SU-DHL-6 (cell line): Measurements from ENCODE around the gene EPM2AIP1.
"Not testable (repeated sequence)": the region's sequence is repeated elsewhere in the genome, so short reads cannot be mapped to it uniquely, and the experiment has no call there.

Source experiments
- H2AFZ ChIP-seq: fragments of 200-600 bp; sonication (generic); 2 replicates; pipeline ENCODE4 v1.6.1; 2014; ENCODE audit warnings: low read depth, mild to moderate bottlenecking, moderate library complexity, mixed read lengths, antibody characterized with exemption, low read length; ENCODE audit not compliant: severe bottlenecking
- H3F3A ChIP-seq: fragments of 200-600 bp; shearing (Covaris generic); 2 replicates; pipeline ENCODE4 v1.6.0; 2016; ENCODE audit warnings: antibody characterized with exemption, mild to moderate bottlenecking; ENCODE audit not compliant: insufficient read depth
- H3K27ac ChIP-seq: fragments of 200-600 bp; sonication (generic); 2 replicates; pipeline ENCODE4 v1.5.1; 2016; ENCODE audit warnings: low read depth, mild to moderate bottlenecking, low read length, moderate library complexity, mixed read lengths
- H3K27me3 ChIP-seq: fragments of 200-600 bp; sonication (generic), shearing (Covaris generic); 2 replicates; pipeline ENCODE4 v1.6.0; 2014; ENCODE audit warnings: mild to moderate bottlenecking, low read length
- H3K36me3 ChIP-seq: fragments of 200-600 bp; sonication (generic); 2 replicates; pipeline ENCODE4 v1.6.1; 2014; ENCODE audit warnings: mild to moderate bottlenecking, low read length, mixed read lengths
- H3K4me2 ChIP-seq: fragments of 300-600, 200-600 bp; shearing (Covaris generic), sonication (generic); 2 replicates; pipeline ENCODE4 v1.6.0; 2014; ENCODE audit warnings: low read length, low read depth, mild to moderate bottlenecking; ENCODE audit not compliant: poor library complexity, severe bottlenecking
- H3K4me3 ChIP-seq: fragments of 200-600 bp; sonication (generic); 2 replicates; pipeline ENCODE4 v1.5.1; 2014; ENCODE audit warnings: antibody characterized with exemption, low read length, mild to moderate bottlenecking, mixed read lengths; ENCODE audit not compliant: insufficient read depth, poor library complexity, severe bottlenecking
- H3K79me2 ChIP-seq: fragments of 200-600 bp; sonication (generic); 2 replicates; pipeline ENCODE4 v1.6.1; 2014; ENCODE audit warnings: mild to moderate bottlenecking, low read length, moderate library complexity; ENCODE audit not compliant: insufficient read depth
- H3K9ac ChIP-seq: fragments of 200-600 bp; sonication (generic); 2 replicates; pipeline ENCODE4 v1.7.0; 2014; ENCODE audit warnings: mild to moderate bottlenecking, low read length
- H3K9me2 ChIP-seq: fragments of 200-600 bp; sonication (generic); replicated peaks from 2 replicates; pipeline ENCODE4 v1.6.1; 2014; ENCODE audit warnings: low read length; ENCODE audit not compliant: insufficient read depth
- H3K9me3 ChIP-seq: fragments of 200-600 bp; sonication (generic); 2 replicates; pipeline ENCODE4 v1.6.1; 2014; ENCODE audit warnings: low read length, mixed read lengths; ENCODE audit not compliant: insufficient read depth
- H4K20me1 ChIP-seq: fragments of 200-600 bp; sonication (generic); 2 replicates; pipeline ENCODE4 v1.6.1; 2014; ENCODE audit warnings: low read depth, mild to moderate bottlenecking, antibody characterized with exemption, low read length, moderate library complexity, mixed read lengths
- EZH2phosphoT487 ChIP-seq: fragments of 200-600 bp; sonication (generic), shearing (Covaris generic); conservative IDR thresholded peaks from 2 replicates; pipeline ENCODE4 v1.6.1; 2018; ENCODE audit warnings: mild to moderate bottlenecking, antibody characterized with exemption, low read length, moderate library complexity, mixed read lengths
- TF ChIP-seq, protein P1 (sequence below): fragments of 200-600 bp; sonication (generic); IDR thresholded peaks from one replicate; pipeline ENCODE4 v1.5.1; 2017; ENCODE audit warnings: antibody characterized with exemption, mild to moderate bottlenecking, low read length, moderate library complexity; ENCODE audit not compliant: insufficient read depth, poor library complexity, severe bottlenecking

The EPM2AIP1 gene

DNA sequence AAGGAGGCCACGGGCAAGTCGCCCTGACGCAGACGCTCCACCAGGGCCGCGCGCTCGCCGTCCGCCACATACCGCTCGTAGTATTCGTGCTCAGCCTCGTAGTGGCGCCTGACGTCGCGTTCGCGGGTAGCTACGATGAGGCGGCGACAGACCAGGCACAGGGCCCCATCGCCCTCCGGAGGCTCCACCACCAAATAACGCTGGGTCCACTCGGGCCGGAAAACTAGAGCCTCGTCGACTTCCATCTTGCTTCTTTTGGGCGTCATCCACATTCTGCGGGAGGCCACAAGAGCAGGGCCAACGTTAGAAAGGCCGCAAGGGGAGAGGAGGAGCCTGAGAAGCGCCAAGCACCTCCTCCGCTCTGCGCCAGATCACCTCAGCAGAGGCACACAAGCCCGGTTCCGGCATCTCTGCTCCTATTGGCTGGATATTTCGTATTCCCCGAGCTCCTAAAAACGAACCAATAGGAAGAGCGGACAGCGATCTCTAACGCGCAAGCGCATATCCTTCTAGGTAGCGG is at the start of gene EPM2AIP1:
TSS of gene EPM2AIP1 (minus strand) at position 326 of the 520 bp plus-strand sequence. CDS start at position 272, 54 bp downstream.
- Histone ChIP-seq H3K4me3 (peak within 1 kb of the TSS; percentile 78), H3K27me3 (no peaks in the 10 kb centered on the region), H3K79me2 (peaks cover 73% of the 10 kb centered on the region), H3K9me2 (no peaks in the 10 kb centered on the region), H4K20me1 (peaks cover 13% of the 10 kb centered on the region), H3F3A (0 out of 2 replicates have a peak, but pooled peaks cover 11% of the 10 kb centered on the region), H3K9me3 (no peaks in the 10 kb centered on the region), H3K36me3 (peaks cover 40% of the 10 kb centered on the region), H2AFZ (peak within 1 kb of the TSS; percentile 66), H3K27ac (peak within 1 kb of the TSS; percentile 85), H3K4me2 (peak within 1 kb of the TSS; percentile 95), H3K9ac (peak within 1 kb of the TSS; percentile 78)
- TF ChIP-seq EZH2phosphoT487 = no peak
- TF ChIP-seq, protein P1, sequence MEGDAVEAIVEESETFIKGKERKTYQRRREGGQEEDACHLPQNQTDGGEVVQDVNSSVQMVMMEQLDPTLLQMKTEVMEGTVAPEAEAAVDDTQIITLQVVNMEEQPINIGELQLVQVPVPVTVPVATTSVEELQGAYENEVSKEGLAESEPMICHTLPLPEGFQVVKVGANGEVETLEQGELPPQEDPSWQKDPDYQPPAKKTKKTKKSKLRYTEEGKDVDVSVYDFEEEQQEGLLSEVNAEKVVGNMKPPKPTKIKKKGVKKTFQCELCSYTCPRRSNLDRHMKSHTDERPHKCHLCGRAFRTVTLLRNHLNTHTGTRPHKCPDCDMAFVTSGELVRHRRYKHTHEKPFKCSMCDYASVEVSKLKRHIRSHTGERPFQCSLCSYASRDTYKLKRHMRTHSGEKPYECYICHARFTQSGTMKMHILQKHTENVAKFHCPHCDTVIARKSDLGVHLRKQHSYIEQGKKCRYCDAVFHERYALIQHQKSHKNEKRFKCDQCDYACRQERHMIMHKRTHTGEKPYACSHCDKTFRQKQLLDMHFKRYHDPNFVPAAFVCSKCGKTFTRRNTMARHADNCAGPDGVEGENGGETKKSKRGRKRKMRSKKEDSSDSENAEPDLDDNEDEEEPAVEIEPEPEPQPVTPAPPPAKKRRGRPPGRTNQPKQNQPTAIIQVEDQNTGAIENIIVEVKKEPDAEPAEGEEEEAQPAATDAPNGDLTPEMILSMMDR = no peak

DNA sequence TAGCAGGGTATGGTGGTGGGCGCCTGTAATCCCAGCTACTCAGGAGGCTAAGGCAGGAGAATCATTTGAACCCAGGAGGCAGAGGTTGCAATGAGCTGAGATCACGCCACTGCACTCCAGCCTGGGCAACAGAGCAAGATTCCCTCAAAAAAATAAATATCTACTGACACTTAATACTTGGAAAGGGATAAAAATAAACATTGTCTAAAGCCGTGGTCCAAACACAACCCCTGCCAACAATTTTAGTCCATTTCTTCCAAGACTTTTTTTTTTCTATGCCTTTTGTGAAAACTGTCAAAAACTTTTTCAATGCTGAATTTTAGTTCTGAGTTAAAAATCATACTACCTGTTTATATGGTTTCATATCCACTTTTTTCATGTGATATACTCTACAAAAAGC is 49.8 kb upstream of the EPM2AIP1 start:
- H3K4me2 ChIP-seq, H3K9me2 ChIP-seq, H3K27ac ChIP-seq, H2AFZ ChIP-seq, H3K9me3 ChIP-seq, H3K9ac ChIP-seq, H3F3A ChIP-seq, H3K27me3 ChIP-seq, H4K20me1 ChIP-seq, H3K4me3 ChIP-seq, H3K79me2 ChIP-seq: not testable (repeated sequence)
- H3K36me3 ChIP-seq = peaks cover 18% of the 10 kb centered on the region; the same call in 1 of the 2 replicates

DNA sequence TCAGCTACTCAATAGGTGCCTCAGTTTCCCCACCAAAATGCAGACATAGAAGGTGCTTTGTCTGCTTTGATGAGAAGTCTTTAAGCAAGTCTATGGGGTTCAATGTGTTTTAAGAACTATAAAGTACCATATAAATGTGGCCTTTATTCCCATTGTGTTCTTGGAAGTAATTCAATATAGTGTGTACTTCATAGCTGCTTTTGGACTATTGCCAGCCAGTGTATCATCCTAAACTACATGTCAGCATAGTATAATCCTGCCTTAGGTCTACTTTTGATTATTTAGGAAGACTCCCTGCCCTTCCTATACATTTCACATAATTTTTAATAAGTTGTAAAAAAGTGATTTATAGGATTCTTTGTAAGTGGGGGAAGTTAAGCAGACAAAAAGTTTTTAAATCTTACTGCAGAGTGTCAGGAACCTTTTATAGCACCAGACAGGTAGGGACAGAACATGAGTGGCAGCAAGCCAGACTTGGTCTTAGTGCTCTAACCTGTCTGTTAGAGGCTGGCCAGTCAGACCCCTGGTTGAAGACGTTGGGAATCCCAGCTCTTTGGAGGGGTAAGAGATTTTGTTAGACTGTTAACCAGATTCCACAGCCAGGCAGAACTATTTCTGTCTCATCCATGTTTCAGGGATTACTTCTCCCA is 48.7 kb upstream of the EPM2AIP1 start:
- Histone ChIP-seq H3F3A (no peaks in the 10 kb centered on the region; the same call in 1 of the 2 replicates), H3K27me3 (no peaks in the 10 kb centered on the region), H3K36me3 (peaks cover 18% of the 10 kb centered on the region; the same call in 1 of the 2 replicates), H3K9ac (no peak overlapping the region), H3K9me3 (no peaks in the 10 kb centered on the region), H3K27ac (no peak overlapping the region), H2AFZ (no peak overlapping the region), H4K20me1 (no peaks in the 10 kb centered on the region; the same call in 1 of the 2 replicates), H3K4me2 (no peak overlapping the region), H3K79me2 (no peaks in the 10 kb centered on the region), H3K9me2 (no peaks in the 10 kb centered on the region), H3K4me3 (no peak overlapping the region)
- TF ChIP-seq, protein P1 = no peak
- no peak for TF ChIP-seq EZH2phosphoT487

DNA sequence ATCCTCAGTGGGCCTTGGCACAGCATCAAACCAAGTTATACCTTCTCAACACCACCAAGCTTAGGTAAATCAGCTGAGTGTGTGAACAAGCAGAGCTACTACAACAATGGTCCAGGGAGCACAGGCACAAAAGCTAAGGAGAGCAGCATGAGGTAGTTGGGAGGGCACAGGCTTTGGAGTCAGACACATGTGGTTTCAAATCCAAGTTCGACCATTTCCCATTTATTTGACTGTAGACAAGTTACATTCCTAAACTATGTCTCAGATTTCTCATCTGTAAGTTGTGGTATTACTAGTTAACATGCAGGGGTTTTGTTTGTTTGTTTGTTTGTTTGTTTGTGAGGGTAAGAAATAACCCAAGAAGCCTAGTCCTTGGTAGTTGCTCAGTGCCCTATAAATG is 47.3 kb upstream of the EPM2AIP1 start:
- Histone ChIP-seq H3K9me3 (no peaks in the 10 kb centered on the region), H3K9ac (no peak overlapping the region), H3K27ac (no peak overlapping the region), H3K27me3 (no peaks in the 10 kb centered on the region), H3K4me3 (no peak overlapping the region), H3K9me2 (no peaks in the 10 kb centered on the region), H3K79me2 (no peaks in the 10 kb centered on the region), H3F3A (no peaks in the 10 kb centered on the region; the same call in 1 of the 2 replicates), H3K4me2 (no peak overlapping the region), H3K36me3 (peaks cover 27% of the 10 kb centered on the region), H2AFZ (no peak overlapping the region), H4K20me1 (no peaks in the 10 kb centered on the region; the same call in 1 of the 2 replicates)
- TF ChIP-seq EZH2phosphoT487 = no peak
- TF ChIP-seq, protein P1 = no peak
